ENCODE data around the gene SEC23A.
A peak's percentile ranks its signal among the peaks of the same experiment; 100 is the strongest.
"Not testable (repeated sequence)": the region's sequence is repeated elsewhere in the genome, so short reads cannot be mapped to it uniquely, and the experiment has no call there.

Gene SEC23A

GRCh38 chr14:39102265-39102968 lies 618 bp downstream of the SEC23A start:
- peak overlapping the region; percentile 100 for H3K4me3 ChIP-seq
- DNase-seq (ENCODE audit: low spot score): peak; percentile 71
- peak overlapping the region; percentile 99 to 100 for H3K27ac ChIP-seq
- no peak for TF ChIP-seq CTCF (IDR thresholded peaks at IDR 0.05)

- H3K27ac ChIP-seq: no peak overlapping the region
- no peak for DNase-seq (ENCODE audit: low spot score)
- no peak for TF ChIP-seq CTCF (IDR thresholded peaks at IDR 0.05)
- H3K4me3 ChIP-seq: no peak overlapping the region
These were observed 3.3 kb downstream of the SEC23A start for GRCh38 chr14:39099748-39100147.

- H3K4me3 ChIP-seq; DNase-seq (ENCODE audit: low spot score): not testable (repeated sequence)
These were observed 3.8 kb downstream of the SEC23A start for GRCh38 chr14:39099215-39099614.

GRCh38 chr14:39097159-39097558 lies 5.9 kb downstream of the SEC23A start:
- DNase-seq (ENCODE audit: low spot score): no peak
- Histone ChIP-seq H3K27ac (no peak overlapping the region), H3K4me3 (no peak overlapping the region)
- TF ChIP-seq CTCF (IDR thresholded peaks at IDR 0.05): no peak

More at GRCh38 chr14:39099215-39099614, 3.8 kb downstream of the SEC23A start:
- H3K27ac ChIP-seq: not testable (repeated sequence)

- no peak for DNase-seq (ENCODE audit: low spot score)
- no peak overlapping the region for H3K27ac ChIP-seq
- H3K4me3 ChIP-seq: no peak overlapping the region
- TF ChIP-seq CTCF (IDR thresholded peaks at IDR 0.05): no peak
These were observed 8.5 kb downstream of the SEC23A start for GRCh38 chr14:39094515-39094914.

- no peak for TF ChIP-seq CTCF (IDR thresholded peaks at IDR 0.05)
- no peak for DNase-seq (ENCODE audit: low spot score)
- H3K27ac ChIP-seq: no peak overlapping the region
- no peak overlapping the region for H3K4me3 ChIP-seq
These were observed 11.3 kb downstream of the SEC23A start for GRCh38 chr14:39091716-39092115.

GRCh38 chr14:39090548-39091111 lies 12.4 kb downstream of the SEC23A start:
- no peak for TF ChIP-seq CTCF (IDR thresholded peaks at IDR 0.05)
- DNase-seq (ENCODE audit: low spot score): no peak
- no peak overlapping the region for H3K27ac ChIP-seq
- no peak overlapping the region for H3K4me3 ChIP-seq
